Activated T-helper 1 cell treated with anti-CD3 and anti-CD28 coated beads, Interleukin-2, amount 50 U/mL, for 16 hours (primary cell): ENCODE measurements around the gene ABHD12.
"Not testable (repeated sequence)": the region's sequence is repeated elsewhere in the genome, so short reads cannot be mapped to it uniquely, and the experiment has no call there.

ENCODE experiments used
- DNase-seq, 2 donors: peaks; one replicate each; pipeline ENCODE4 v3.0.0-alpha.2; 2020; ENCODE audit warnings: low read depth in 1 of 2, low spot score in 1 of 2

The ABHD12 gene

GRCh38 chr20:25323496-25324246 is 67.0 kb downstream of the ABHD12 start:
- DNase-seq, result no peak

DNA sequence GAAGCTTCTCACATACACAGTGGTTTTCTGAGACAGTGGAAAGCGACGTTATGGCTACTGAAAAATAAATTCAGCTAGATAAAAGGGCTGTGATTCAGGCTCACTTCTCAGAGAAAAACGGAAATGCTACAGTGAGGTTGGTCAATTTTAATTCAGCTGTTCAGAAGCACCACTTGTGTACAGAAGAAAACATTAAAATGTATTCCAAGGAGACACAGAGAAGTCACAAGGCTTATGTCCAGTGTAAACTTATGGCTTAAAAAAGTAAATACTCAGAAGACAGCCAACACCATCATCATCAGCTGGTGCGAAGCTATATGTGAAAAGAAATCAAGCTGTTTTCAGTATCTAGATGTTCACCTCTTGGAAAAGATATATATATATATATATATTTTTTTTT is 68.6 kb downstream of the ABHD12 start:
- DNase-seq, result no peak

DNA sequence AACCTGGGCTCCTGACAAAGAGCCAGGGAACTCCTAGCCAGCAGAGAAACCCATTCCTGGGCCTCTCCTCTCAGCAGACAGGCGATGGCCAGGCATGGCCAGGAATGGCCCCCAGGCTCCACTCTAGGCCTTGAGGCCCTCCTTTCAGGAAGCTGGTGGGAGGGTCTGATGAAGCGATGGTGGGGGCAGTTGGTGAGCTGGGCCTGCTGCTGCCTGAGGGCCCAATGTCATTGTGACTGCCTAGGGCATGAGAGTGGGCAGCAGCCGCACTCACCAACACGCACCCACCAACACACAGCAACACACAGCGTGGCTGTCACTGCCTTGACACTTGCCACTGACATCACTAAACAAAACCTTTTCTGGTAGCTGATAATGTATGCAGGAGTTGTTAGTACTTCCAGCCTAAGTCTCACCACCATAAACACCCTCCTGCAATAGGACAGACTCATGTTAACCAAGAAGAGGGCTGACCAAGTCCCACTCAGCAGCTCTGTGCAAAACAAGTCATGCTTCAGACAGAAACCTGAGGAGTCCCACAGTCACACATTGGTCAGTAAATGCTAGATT is 69.3 kb downstream of the ABHD12 start:
- DNase-seq, result no peak

- DNase-seq, result no peak
Measured at GRCh38 chr20:25320035-25320800, 70.4 kb downstream of the ABHD12 start.

GRCh38 chr20:25319241-25320034 is 71.2 kb downstream of the ABHD12 start:
- DNase-seq, result no peak

DNA sequence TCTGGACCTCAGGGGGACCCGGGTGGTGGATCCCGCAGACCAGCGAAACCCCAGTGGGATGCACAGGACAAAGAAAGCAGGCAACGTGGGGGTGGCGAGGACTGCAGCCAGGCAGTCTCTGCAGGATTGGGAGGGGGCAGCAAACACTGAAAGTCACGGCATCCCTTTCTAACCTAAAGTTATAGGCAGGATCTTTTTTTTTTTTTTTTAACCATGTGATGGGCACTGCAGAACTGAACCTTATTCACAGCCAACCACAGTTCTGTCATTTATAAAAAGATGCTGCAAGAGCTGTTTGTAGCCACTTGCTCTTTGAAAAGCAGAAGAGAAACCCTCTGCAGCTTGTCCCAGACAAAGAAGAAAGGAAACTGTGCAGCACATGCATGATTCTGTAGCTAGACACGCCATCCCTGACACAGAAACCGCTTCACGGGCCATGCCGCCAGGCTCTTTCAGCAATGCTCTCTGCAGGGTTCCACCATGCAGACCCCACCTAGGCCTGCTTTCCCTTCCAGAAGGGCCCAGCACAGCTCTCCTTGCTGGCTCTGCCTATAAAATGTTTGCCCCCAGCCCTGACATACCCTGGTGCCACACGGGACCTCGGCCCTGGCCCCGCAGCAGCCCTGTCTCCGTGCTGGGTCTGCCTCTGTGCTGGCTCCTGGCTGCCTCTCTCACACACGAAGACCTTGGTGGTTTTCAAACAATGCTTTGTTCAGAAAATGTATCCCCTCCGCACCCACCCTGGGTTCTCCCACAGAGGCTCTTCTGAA is 72.0 kb downstream of the ABHD12 start:
- DNase-seq, result no peak

DNA sequence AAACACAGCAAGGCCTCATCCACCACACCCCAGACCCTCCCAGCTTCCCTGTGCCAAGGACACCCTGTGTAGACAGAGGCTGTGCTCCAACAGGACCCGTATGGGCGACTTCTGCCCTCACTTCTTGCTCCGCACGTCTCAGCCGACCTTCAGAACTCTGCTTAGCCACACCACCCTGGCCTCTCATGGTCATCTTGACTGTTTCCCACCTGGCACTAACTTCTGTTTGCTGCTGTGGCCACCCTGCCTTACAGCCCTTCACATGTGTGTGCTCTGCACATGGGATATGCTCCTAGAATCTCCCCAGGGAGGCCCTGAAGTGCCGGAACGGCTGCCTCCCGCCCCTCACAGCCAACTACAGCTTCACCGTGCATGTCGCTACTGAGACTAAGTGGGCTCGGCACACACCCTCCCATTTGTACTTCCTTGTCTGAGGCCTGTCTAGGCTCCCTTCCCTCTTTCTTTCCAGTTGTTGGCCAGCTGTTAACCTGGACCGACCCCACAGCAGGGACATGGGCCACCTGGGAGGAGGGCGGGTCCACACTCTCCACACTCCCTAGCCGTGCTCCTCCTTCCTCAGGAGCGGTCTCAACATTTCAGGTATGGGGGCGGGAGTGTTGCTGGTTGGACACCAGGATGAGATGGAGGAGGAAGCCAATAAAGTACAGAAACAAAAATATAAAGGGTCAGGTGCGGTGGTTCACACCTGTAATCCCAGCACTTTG is 73.1 kb downstream of the ABHD12 start:
- DNase-seq, result no peak

GRCh38 chr20:25316506-25317190 is 74.0 kb downstream of the ABHD12 start:
- DNase-seq, result no peak

GRCh38 chr20:25315418-25316210 is 75.0 kb downstream of the ABHD12 start:
- DNase-seq, result no peak

DNA sequence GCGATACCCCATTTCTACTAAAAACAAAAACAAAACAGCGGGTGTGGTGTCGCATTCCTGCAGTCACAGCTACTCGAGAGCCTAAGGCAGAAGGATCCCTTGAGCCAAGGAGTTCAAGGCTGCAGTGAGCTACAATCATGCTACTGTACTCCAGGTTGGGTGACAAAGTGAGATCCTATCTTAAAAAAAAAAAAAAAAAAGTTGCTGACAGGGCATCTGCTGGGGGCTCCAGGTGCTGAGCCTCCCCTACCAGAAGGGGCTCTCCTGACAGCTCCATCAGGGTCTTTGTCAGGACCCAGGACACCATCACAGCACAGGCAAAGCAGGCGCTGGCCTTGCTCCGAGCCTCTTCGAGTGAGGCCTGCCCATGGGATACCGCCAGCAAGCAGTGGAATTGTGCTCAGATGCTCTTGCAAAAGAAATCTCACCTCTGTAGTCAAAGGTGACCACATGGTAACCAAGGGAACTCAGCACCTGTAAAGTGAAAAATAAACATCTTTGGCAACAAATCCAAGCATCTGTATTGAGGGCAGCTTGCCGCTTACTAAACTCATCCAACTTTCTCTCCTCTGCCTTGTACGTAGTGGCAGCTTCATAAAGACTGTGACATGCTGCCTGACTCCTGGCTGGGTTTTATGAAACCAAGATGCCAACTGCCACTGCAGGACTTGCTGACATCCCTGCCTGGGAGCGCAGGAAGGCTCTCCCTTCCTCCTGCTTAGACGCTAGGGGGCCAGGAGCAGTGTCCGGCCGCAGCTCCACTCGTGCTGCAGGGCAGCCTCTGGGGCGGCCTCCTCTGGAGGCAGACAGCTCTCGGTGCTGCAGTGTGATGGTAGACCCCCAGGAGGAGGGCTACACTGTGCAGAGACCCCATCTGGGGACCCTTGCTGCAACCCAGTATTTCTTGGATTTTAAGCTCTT is 75.9 kb downstream of the ABHD12 start:
- DNase-seq, result no peak

GRCh38 chr20:25313593-25313992 is 77.0 kb downstream of the ABHD12 start:
- DNase-seq, result no peak

DNA sequence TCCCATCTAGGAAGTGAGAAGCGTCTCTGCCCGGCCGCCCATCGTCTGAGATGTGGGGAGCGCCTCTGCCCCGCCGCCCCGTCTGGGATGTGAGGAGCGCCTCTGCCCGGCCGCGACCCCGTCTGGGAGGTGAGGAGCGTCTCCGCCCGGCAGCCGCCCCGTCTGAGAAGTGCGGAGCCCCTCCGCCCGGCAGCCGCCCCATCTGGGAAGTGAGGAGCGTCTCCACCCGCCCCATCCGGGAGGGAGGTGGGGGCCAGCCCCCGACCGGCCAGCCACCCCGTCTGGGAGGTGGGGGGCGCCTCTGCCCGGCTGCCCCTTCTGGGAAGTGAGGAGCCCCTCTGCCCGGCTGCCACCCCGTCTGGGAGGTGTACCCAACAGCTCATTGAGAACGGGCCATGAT is 77.9 kb downstream of the ABHD12 start:
- not testable (repeated sequence) for DNase-seq

GRCh38 chr20:25310921-25311728 is 79.5 kb downstream of the ABHD12 start:
- DNase-seq, result no peak

DNA sequence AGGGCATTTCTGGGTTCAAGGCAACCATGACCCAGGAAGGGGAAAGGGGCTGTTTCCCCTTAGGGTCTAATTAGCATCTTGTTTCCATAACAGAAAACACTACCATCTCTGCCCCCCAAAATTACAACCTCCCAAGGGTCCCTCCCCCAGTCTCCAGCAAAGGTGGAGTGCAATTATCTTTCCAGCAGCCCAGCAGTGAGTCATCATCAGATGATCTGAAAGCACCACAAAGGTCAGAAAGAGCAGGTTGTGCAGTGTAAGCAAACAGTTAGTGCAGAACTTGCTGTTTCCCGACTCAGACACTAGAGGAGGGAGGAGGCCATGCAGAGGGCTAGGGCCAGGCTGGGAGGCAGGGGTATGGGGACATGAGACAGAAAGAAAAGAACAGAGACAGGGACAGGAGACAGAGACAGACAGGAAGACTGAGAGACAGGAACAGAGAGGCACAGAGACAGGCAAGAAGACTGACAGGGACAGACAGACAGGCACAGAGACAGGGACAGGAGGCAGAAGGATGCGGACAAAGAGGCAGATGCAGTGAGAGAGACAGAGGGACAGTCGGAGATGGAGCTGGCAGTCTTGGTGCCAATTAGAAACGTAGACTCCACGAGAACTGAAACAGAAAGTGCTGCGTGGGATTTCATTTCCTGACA is 80.2 kb downstream of the ABHD12 start:
- DNase-seq, result no peak

GRCh38 chr20:25309395-25310267 is 81.0 kb downstream of the ABHD12 start:
- DNase-seq, result no peak
